Measurements from ENCODE around the gene GJD2. TPM values are rescaled to one million over a fixed set of nuclear protein-coding genes. Genes with fewer than 3 reads are reported as not detected.

GJD2 gene
- 0.50 and 0.89 TPM in 2 replicates for total RNA-seq (ENCODE audit: low replicate concordance)
- long read RNA-seq = 0 reads

- Mint-ChIP-seq H3K4me3 (peak within 1 kb of the TSS; percentile 82), H3K36me3 (no peaks in the 10 kb centered on the region), H3K4me1 (ENCODE audit: unreplicated experiment) (no peaks in the 10 kb centered on the region), H3K27me3 (peaks cover 81% of the 10 kb centered on the region), H3K9me3 (no peaks in the 10 kb centered on the region), H3K27ac (no peak within 1 kb of the TSS)
- DNase-seq (ENCODE audit: extremely low spot score, unreplicated experiment) = no peak
- no peak for TF ChIP-seq CTCF (conservative IDR thresholded peaks at IDR 0.05)
Measured at GRCh38 chr15:34754674-34755418, at the start of gene GJD2. TSS of gene GJD2 (minus strand) at chr15:34754998. CDS start at chr15:34754488, 510 bp downstream.

- TF ChIP-seq CTCF (conservative IDR thresholded peaks at IDR 0.05) = no peak
- no peak for DNase-seq (ENCODE audit: extremely low spot score, unreplicated experiment)
- H3K36me3 Mint-ChIP-seq = no peaks in the 10 kb centered on the region
Measured at GRCh38 chr15:34804113-34804512, 49.3 kb upstream of the GJD2 start.

GRCh38 chr15:34802803-34803750, 48.3 kb upstream of the GJD2 start:
- no peak overlapping the region for H3K27ac Mint-ChIP-seq
- TF ChIP-seq CTCF (conservative IDR thresholded peaks at IDR 0.05) = no peak
- no peaks in the 10 kb centered on the region for H3K9me3 Mint-ChIP-seq
- H3K36me3 Mint-ChIP-seq = no peaks in the 10 kb centered on the region
- H3K4me1 Mint-ChIP-seq (ENCODE audit: unreplicated experiment) = peaks cover 12% of the 10 kb centered on the region
- no peak overlapping the region for H3K4me3 Mint-ChIP-seq
- peaks cover 14% of the 10 kb centered on the region for H3K27me3 Mint-ChIP-seq
- DNase-seq (ENCODE audit: extremely low spot score, unreplicated experiment) = no peak

More at GRCh38 chr15:34804113-34804512, 49.3 kb upstream of the GJD2 start:
- peaks cover 11% of the 10 kb centered on the region for H3K4me1 Mint-ChIP-seq (ENCODE audit: unreplicated experiment)
- H3K9me3 Mint-ChIP-seq = no peaks in the 10 kb centered on the region
- peaks cover 14% of the 10 kb centered on the region for H3K27me3 Mint-ChIP-seq
- no peak overlapping the region for H3K27ac Mint-ChIP-seq
- H3K4me3 Mint-ChIP-seq = no peak overlapping the region

GRCh38 chr15:34802371-34802770, 47.6 kb upstream of the GJD2 start:
- no peaks in the 10 kb centered on the region for H3K9me3 Mint-ChIP-seq
- no peak overlapping the region for H3K4me3 Mint-ChIP-seq
- no peaks in the 10 kb centered on the region for H3K36me3 Mint-ChIP-seq
- H3K27me3 Mint-ChIP-seq = peaks cover 18% of the 10 kb centered on the region
- H3K4me1 Mint-ChIP-seq (ENCODE audit: unreplicated experiment) = peaks cover 12% of the 10 kb centered on the region
- DNase-seq (ENCODE audit: extremely low spot score, unreplicated experiment) = no peak
- TF ChIP-seq CTCF (conservative IDR thresholded peaks at IDR 0.05) = no peak
- no peak overlapping the region for H3K27ac Mint-ChIP-seq

- Mint-ChIP-seq H3K9me3 (no peaks in the 10 kb centered on the region), H3K36me3 (no peaks in the 10 kb centered on the region), H3K27ac (no peak overlapping the region), H3K4me3 (no peak overlapping the region), H3K4me1 (ENCODE audit: unreplicated experiment) (peaks cover 12% of the 10 kb centered on the region), H3K27me3 (peaks cover 37% of the 10 kb centered on the region)
- no peak for TF ChIP-seq CTCF (conservative IDR thresholded peaks at IDR 0.05)
- DNase-seq (ENCODE audit: extremely low spot score, unreplicated experiment) = no peak
Measured at GRCh38 chr15:34799149-34800101, 44.6 kb upstream of the GJD2 start.
